ENCODE measurements around the gene ZDHHC3. TPM values are rescaled to one million over a fixed set of nuclear protein-coding genes. Genes with fewer than 3 reads are reported as not detected.

ZDHHC3 gene
- total and polyA plus RNA-seq, 2 experiments from 2014 or later: 60.3 to 62.0 TPM

DNA sequence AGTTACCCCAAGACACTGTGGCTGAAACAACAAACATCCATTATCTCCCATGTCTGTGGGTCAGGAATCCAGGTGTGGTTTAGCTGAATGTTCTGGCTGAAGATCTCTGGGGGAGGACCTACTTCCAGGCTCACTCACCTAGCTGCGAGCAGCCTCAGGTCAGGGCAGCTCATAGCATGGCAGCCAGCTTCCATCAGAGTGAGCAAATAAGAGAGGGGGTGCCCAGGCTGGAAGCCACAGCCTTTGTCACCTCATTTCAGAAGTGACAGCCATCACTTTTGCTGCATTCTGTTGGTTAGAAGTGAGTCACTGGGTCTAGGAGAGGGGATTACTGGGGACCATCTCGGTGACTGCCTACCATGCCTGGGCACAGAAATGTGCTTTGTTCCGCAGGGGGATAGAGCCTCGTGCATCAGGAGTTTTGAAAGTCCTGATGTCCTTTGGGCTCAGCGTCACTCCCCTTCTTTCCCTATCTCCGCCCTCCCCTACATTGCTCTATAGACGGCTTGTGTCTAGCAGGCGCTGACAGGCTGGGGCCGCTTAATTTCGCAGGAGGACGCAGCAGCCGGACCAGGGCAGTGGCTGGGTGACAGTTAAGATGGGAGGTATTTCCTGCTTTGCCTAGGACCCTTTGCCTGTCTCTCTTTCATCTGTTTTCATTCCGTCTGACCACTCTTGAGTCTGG lies 76.1 kb downstream of the ZDHHC3 start:
- Histone ChIP-seq H3K79me2 (no peaks in the 10 kb centered on the region), H3K36me3 (replicated peaks; ENCODE audit: insufficient read depth, low read depth) (no peaks in the 10 kb centered on the region), H2AFZ (no peak overlapping the region), H4K20me1 (ENCODE audit: insufficient read depth, poor library complexity, severe bottlenecking) (no peaks in the 10 kb centered on the region), H3K27ac (no peak overlapping the region), H3K27me3 (no peaks in the 10 kb centered on the region), H3K4me2 (no peak overlapping the region), H3K4me1 (ENCODE audit: insufficient read depth) (no peaks in the 10 kb centered on the region), H3K9me2 (replicated peaks; ENCODE audit: insufficient read depth) (no peaks in the 10 kb centered on the region), H3K4me3 (no peak overlapping the region), H3K9me3 (ENCODE audit: low read depth) (no peaks in the 10 kb centered on the region)
- no peak for DNase-seq (ENCODE audit: low spot score)
- TF ChIP-seq EZH2 (IDR thresholded peaks at IDR 0.05; ENCODE audit: borderline replicate concordance) (no peak), EZH2phosphoT487 (IDR thresholded peaks at IDR 0.05; ENCODE audit: low read depth, severe bottlenecking, unreplicated experiment) (no peak)
- TF ChIP-seq, protein P1, sequence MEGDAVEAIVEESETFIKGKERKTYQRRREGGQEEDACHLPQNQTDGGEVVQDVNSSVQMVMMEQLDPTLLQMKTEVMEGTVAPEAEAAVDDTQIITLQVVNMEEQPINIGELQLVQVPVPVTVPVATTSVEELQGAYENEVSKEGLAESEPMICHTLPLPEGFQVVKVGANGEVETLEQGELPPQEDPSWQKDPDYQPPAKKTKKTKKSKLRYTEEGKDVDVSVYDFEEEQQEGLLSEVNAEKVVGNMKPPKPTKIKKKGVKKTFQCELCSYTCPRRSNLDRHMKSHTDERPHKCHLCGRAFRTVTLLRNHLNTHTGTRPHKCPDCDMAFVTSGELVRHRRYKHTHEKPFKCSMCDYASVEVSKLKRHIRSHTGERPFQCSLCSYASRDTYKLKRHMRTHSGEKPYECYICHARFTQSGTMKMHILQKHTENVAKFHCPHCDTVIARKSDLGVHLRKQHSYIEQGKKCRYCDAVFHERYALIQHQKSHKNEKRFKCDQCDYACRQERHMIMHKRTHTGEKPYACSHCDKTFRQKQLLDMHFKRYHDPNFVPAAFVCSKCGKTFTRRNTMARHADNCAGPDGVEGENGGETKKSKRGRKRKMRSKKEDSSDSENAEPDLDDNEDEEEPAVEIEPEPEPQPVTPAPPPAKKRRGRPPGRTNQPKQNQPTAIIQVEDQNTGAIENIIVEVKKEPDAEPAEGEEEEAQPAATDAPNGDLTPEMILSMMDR (IDR thresholded peaks at IDR 0.05; ENCODE audit: poor library complexity): no peak
- WGBS (ENCODE audit: low lambda C conversion rate, missing lambda C conversion rate): 62% methylated on average over 13 of the region's 13 CpGs

DNA sequence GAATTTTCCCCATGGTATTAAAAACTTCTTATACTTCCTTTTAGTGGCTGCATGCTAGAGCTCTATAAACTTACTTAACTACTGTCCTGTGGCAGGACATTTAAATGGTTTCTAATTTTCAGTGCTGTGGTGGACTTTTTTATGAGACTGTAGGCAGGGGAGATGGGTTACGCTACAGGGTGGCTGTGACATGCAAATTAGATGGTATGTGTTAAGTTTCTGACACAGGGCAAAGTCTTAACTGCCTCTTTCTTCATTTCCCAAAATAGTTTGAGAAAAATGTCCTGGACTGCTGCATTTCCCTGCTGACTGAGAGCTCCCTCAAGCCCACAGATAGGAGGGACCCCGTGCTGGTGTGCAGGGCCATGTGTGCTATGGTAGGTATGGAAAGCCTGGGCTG lies 79.5 kb downstream of the ZDHHC3 start:
- H3K27ac ChIP-seq: no peak overlapping the region
- no peaks in the 10 kb centered on the region for H4K20me1 ChIP-seq (ENCODE audit: insufficient read depth, poor library complexity, severe bottlenecking)
- no peaks in the 10 kb centered on the region for H3K79me2 ChIP-seq
- no peaks in the 10 kb centered on the region for H3K27me3 ChIP-seq
- no peaks in the 10 kb centered on the region for H3K4me1 ChIP-seq (ENCODE audit: insufficient read depth)
- no peak overlapping the region for H2AFZ ChIP-seq
- H3K9me3 ChIP-seq (ENCODE audit: low read depth): no peaks in the 10 kb centered on the region
- H3K36me3 ChIP-seq (replicated peaks; ENCODE audit: insufficient read depth, low read depth): no peaks in the 10 kb centered on the region
- no peak overlapping the region for H3K4me2 ChIP-seq
- DNase-seq (ENCODE audit: low spot score): no peak
- no peak overlapping the region for H3K4me3 ChIP-seq
- TF ChIP-seq, protein P1 (IDR thresholded peaks at IDR 0.05; ENCODE audit: poor library complexity): no peak
- TF ChIP-seq EZH2 (IDR thresholded peaks at IDR 0.05; ENCODE audit: borderline replicate concordance): no peak
- TF ChIP-seq EZH2phosphoT487 (IDR thresholded peaks at IDR 0.05; ENCODE audit: low read depth, severe bottlenecking, unreplicated experiment): no peak
- WGBS (ENCODE audit: low lambda C conversion rate, missing lambda C conversion rate): 83% methylated on average over 2 of the region's 2 CpGs
- no peaks in the 10 kb centered on the region for H3K9me2 ChIP-seq (replicated peaks; ENCODE audit: insufficient read depth)

DNA sequence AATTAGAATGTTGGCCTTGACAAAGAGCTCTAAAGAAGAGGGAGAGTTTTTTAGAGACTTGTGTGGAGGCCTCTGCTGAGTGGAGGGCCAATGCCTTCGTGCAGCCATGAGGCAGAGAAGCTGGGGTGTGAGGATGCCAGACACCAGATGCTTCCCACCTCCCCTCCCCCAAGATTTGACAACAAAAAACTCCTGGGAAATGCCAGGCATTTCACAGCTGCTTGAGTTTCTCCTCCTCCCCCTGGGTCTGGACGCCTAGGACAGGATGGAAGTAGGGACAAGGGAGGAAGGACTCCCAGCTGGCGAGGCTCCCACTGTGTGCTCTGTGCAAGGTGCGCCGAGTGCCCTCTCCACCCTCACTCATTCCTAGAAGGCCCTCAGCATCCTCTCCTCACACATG lies 81.5 kb downstream of the ZDHHC3 start:
- Histone ChIP-seq H3K27me3 (no peaks in the 10 kb centered on the region), H3K4me2 (no peak overlapping the region), H3K79me2 (no peaks in the 10 kb centered on the region), H3K9me3 (ENCODE audit: low read depth) (no peaks in the 10 kb centered on the region), H3K36me3 (replicated peaks; ENCODE audit: insufficient read depth, low read depth) (no peaks in the 10 kb centered on the region), H3K27ac (no peak overlapping the region), H3K4me1 (ENCODE audit: insufficient read depth) (no peaks in the 10 kb centered on the region), H3K9me2 (replicated peaks; ENCODE audit: insufficient read depth) (no peaks in the 10 kb centered on the region), H2AFZ (no peak overlapping the region), H4K20me1 (ENCODE audit: insufficient read depth, poor library complexity, severe bottlenecking) (no peaks in the 10 kb centered on the region), H3K4me3 (no peak overlapping the region)
- TF ChIP-seq, protein P1 (IDR thresholded peaks at IDR 0.05; ENCODE audit: poor library complexity): no peak
- WGBS (ENCODE audit: low lambda C conversion rate, missing lambda C conversion rate): 66% methylated on average over 5 of the region's 5 CpGs
- DNase-seq (ENCODE audit: low spot score): no peak

Data from hepatocyte (in vitro differentiated cells).